ENCODE results near the gene RASSF4.
"Not testable (repeated sequence)": the region's sequence is repeated elsewhere in the genome, so short reads cannot be mapped to it uniquely, and the experiment has no call there.

RASSF4 gene

GRCh38 chr10:44995914-44996669 is 36.5 kb downstream of the RASSF4 start:
- in situ Hi-C loops (cut with MboI; ENCODE audit: low sequenced_read_pairs) = no loop called here

GRCh38 chr10:44997105-44997748 is 37.6 kb downstream of the RASSF4 start:
- in situ Hi-C loops (cut with MboI; ENCODE audit: low sequenced_read_pairs) = no loop called here

- in situ Hi-C loops (cut with MboI; ENCODE audit: low sequenced_read_pairs) = no loop called here
These were observed 38.6 kb downstream of the RASSF4 start for GRCh38 chr10:44998146-44998631.

- in situ Hi-C loops (cut with MboI; ENCODE audit: low sequenced_read_pairs) = no loop called here
These were observed 40.6 kb downstream of the RASSF4 start for GRCh38 chr10:45000138-45000751.

- in situ Hi-C loops (cut with MboI; ENCODE audit: low sequenced_read_pairs) = no loop called here
These were observed 41.3 kb downstream of the RASSF4 start, which contains the start of gene ZNF22 for GRCh38 chr10:45000752-45001380. Gene ZNF22 (plus strand): TSS chr10:45000923. CDS start chr10:45003369, 2,446 bp downstream.

- in situ Hi-C loops (cut with MboI; ENCODE audit: low sequenced_read_pairs) = no loop called here
These were observed 42.0 kb downstream of the RASSF4 start for GRCh38 chr10:45001381-45002148.

- in situ Hi-C loops (cut with MboI; ENCODE audit: low sequenced_read_pairs) = no loop called here
These were observed 43.9 kb downstream of the RASSF4 start for GRCh38 chr10:45003432-45004000.

GRCh38 chr10:45004661-45005060 is 45.1 kb downstream of the RASSF4 start:
- in situ Hi-C loops (cut with MboI; ENCODE audit: low sequenced_read_pairs) = no loop called here

GRCh38 chr10:45005284-45005683 is 45.7 kb downstream of the RASSF4 start:
- in situ Hi-C loops (cut with MboI; ENCODE audit: low sequenced_read_pairs) = no loop called here

- in situ Hi-C loops (cut with MboI; ENCODE audit: low sequenced_read_pairs) = no loop called here
These were observed 46.9 kb downstream of the RASSF4 start for GRCh38 chr10:45006276-45007030.

GRCh38 chr10:45008524-45009161 is 49.0 kb downstream of the RASSF4 start:
- in situ Hi-C loops (cut with MboI; ENCODE audit: low sequenced_read_pairs) = no loop called here

- in situ Hi-C loops (cut with MboI; ENCODE audit: low sequenced_read_pairs) = not testable (repeated sequence)
These were observed 55.0 kb downstream of the RASSF4 start for GRCh38 chr10:45014557-45014956.

- in situ Hi-C loops (cut with MboI; ENCODE audit: low sequenced_read_pairs) = no loop called here
These were observed 56.0 kb downstream of the RASSF4 start for GRCh38 chr10:45015590-45015989.

GRCh38 chr10:45023426-45023825 is 63.8 kb downstream of the RASSF4 start:
- in situ Hi-C loops (cut with MboI; ENCODE audit: low sequenced_read_pairs) = no loop called here

GRCh38 chr10:45034301-45034700 is 74.7 kb downstream of the RASSF4 start:
- in situ Hi-C loops (cut with MboI; ENCODE audit: low sequenced_read_pairs) = no loop called here

- in situ Hi-C loops (cut with MboI; ENCODE audit: low sequenced_read_pairs) = no loop called here
These were observed 76.1 kb downstream of the RASSF4 start for GRCh38 chr10:45035673-45036072.

GRCh38 chr10:45040921-45041542 is 81.4 kb downstream of the RASSF4 start:
- in situ Hi-C loops (cut with MboI; ENCODE audit: low sequenced_read_pairs) = no loop called here

- in situ Hi-C loops (cut with MboI; ENCODE audit: low sequenced_read_pairs) = no loop called here
These were observed 84.7 kb downstream of the RASSF4 start for GRCh38 chr10:45044290-45044689.
